IPS DF 19.7 (cell line): Measurements from ENCODE around the gene EXOC6.

Source experiments
- DNase-seq: peaks from one replicate; pipeline ENCODE4 v3.0.0-alpha.2; 2013; ENCODE audit warnings: low read depth, low spot score

EXOC6 gene, protein sequence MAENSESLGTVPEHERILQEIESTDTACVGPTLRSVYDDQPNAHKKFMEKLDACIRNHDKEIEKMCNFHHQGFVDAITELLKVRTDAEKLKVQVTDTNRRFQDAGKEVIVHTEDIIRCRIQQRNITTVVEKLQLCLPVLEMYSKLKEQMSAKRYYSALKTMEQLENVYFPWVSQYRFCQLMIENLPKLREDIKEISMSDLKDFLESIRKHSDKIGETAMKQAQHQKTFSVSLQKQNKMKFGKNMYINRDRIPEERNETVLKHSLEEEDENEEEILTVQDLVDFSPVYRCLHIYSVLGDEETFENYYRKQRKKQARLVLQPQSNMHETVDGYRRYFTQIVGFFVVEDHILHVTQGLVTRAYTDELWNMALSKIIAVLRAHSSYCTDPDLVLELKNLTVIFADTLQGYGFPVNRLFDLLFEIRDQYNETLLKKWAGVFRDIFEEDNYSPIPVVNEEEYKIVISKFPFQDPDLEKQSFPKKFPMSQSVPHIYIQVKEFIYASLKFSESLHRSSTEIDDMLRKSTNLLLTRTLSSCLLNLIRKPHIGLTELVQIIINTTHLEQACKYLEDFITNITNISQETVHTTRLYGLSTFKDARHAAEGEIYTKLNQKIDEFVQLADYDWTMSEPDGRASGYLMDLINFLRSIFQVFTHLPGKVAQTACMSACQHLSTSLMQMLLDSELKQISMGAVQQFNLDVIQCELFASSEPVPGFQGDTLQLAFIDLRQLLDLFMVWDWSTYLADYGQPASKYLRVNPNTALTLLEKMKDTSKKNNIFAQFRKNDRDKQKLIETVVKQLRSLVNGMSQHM

DNA sequence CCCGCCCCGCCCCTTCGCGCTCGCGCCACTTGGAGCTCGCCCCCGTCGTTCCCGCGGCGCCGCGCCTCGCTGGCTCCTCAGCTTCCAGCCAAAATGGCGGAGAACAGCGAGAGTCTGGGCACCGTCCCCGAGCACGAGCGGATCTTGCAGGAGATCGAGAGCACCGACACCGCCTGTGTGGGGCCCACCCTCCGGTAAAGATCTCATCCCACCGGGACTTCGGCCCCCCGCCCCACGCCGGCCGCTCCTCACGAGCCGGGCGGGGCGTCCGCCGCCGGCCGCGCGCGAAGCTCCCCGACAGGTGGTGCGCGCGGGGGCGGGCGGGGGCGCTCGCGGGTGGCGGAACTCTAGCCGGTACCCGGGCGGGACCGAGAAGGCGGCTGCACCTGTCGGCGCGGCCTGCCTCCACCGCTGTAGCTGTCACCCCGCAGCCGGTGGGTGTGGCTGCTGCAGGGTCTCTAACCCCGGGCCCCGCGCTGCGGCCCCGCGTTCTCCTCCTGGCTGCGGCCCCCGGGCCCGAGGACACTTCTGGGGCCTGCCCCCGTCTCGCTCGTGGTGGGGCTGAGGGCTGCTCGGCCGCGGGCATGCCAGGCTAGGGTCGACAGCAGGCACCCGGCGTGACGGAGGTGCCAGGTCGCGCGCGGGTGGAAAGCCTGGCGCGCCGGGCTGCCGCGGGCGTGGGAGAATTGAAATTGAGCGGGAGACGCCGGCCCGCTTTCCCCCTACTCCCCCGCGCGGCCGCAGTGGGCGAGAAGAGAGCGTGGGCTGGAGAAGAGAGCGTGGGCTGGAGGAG, at the start of gene EXOC6:
Gene EXOC6 (plus strand): TSS at position 80 of the 793 bp plus-strand sequence. CDS start 14 bp downstream, at position 94.
- DNase-seq, result no peak

DNA sequence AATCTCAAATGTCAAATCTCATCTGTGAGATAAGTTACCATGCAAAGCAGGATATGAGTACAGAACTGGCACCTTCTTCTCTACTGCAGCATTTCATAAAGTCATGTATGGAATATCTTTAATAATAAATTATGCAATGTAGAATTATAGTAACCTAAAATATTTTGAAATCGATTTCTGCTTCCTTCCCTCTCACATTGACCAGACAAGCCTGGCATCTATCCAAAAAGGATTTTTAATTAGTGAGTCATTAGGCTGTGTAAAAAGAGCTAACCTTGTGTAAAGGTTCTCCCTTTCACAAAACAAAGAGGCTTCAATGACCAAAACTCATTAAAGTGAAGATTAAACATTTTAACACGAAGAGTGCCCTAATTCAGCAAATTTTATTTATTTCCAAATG, 48.8 kb upstream of the EXOC6 start:
- no peak for DNase-seq

DNA sequence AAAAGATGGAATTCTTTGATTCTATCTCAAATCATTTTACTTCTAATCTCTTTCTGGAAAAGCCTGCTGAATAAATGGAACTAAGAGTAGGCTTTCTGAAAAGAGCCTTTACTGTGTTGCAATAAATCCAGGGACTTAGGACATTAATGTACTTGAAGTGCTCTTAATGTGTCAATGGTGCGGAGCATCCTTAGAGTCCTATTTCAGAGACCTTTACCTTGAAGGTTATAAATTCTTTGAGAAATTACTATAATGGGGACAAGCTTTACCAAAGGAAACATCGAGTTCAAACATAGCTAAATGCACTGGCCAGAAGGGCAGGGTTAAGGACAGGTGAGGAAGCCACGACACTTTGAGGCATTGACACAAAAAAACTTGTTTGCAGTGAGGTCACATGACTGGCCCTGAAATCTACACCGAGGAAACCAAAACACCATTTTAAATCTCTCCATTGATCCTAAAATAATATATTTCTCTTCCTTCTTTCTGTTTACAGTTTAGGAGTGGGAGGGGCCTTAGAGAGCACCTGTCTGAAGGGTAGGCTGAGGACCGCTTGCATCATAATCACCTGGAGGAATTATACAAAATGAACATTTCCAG, 48.1 kb upstream of the EXOC6 start:
- DNase-seq, result no peak

DNA sequence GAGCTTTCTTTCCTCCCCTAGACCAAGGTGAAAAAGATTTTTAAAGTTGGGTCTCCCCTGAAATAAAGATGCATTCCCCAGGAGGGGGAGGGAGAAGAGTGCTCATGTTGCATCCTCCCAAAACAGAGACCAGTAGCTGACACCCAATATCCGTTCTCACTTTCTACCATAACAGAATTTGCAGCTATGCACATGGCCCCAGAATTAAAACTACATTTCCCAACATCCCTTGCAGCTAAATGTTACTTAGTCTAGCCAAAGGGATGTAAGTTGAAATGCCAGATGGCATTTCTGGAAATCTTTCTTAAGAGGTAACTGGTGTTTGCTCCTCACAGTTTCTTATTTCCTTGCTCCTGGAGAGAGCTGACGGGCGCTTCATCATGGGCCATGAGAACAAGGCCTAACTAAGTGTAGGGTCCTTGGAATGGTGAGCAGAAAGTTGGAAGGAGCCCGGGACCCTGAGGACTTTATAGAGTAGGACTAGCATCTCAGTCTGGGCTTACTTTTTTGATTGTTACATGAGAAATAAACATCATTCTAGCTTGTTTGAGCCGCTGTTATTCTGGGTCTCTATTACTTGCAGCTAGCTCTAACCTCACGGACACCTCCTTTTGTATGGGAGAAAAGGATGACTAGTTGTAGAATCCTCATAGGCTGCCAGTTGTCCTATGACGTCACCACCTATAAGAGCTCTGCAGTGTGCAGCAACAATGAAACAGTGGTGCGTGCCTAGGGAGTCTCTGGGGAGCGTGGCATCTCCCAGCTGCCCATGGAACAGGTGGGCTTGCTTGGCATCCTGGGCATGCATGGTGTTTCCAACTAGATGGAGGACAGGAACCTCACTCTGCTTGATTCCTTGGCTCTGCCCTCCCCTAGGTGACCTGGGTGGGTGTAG, 46.1 kb upstream of the EXOC6 start:
- no peak for DNase-seq

DNA sequence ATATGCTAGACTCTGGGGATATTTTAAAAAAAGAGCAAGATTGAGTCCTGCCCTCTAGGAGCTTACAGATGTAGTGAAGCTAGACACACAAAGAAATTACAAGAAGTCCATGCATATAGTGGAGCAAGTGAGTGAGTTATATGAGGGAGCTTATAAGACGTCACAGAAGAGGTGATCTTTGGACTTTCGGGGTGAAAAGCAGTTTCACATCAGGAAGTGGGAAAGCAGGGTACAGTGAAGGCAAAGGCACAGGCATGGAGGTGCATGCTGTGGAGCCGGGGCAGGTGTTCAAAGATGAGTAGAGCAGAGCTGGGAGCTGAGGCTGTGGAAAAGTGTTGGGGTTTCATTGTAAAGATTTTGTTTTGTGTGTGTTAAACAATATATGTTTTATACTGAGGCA, 38.5 kb upstream of the EXOC6 start:
- no peak for DNase-seq

DNA sequence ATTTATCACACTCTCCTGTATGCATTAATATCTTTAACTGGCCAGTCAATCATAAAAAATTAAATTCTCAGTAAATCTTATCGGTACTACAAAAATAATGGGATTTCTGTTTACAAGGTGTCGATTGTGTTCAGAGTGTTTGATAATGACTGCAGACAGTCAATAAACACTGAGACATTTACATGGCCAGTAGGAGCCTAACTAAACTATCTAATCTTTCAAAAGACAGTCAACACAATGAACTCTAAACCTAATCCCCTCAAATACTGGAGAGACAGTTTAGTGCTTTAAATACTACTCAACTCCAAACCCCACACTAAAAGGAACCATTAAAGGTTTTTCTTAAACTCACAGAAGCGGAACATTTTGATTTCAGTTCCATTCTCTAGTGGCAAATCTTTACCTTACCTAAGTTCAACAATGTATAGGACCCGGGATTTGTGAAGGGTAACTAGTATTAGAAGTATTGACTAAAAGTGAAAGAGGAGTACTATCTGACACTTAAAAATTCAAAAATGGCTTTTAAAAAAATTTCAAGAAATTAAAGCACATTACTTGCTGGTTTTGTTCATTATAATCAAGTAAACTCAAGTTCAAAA, 37.3 kb upstream of the EXOC6 start:
- no peak for DNase-seq

DNA sequence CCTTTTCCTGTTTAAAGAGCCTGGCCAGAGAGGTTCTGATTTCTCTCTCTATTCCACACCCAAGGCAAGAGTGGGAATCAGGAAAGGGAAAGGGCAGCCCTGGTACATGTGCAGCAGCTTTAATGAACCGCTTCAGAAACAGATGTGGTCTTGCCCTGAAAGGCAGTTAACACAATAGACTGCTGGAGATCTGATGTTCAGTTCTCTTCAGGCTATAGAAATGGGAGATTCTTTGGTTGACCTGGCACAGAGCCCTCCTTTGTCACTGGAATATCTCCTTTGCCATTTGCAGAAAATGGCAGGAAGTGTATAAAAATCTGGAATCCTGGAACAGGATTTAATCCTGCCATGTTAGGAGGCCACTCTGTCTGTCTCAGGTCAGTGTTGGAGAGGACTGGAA, 36.3 kb upstream of the EXOC6 start:
- no peak for DNase-seq

DNA sequence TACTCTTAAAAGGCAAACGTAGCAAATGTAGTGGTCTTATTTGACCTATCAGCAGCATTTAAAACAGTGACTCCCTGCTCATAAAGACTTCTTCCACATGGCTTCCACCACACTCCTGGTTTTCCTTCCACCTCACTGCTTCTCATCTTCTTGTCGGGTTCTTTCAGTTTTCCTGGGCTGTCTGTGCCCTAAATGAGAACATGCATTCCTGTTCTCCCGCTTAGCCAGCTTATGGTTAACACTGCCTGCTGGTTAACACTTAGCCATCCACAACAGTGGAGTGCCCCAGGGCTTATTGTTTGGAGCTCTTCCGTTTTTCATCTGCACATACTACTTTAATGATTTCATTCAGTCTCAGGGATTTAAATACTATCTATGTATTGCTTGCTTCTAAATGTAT, 34.3 kb upstream of the EXOC6 start:
- no peak for DNase-seq

DNA sequence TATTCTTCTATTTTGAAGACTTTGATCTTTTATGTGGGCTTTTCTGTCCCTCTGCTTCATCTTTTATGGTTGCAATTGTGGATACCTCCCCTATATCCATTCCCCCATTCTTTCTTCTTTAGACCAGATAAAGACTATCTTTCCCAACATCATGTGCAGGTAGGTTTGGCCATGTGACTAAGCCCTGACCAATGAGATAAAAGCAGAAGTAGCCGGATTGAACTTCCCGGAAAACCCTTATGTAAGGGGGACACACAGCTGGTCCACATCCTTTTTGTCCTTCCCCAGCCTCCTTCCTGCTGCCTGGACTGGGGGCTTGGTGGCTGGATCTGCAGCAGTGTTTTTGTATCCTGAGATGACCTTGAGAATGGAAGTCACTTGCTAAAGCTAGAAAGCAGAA, 33.5 kb upstream of the EXOC6 start:
- DNase-seq, result no peak

DNA sequence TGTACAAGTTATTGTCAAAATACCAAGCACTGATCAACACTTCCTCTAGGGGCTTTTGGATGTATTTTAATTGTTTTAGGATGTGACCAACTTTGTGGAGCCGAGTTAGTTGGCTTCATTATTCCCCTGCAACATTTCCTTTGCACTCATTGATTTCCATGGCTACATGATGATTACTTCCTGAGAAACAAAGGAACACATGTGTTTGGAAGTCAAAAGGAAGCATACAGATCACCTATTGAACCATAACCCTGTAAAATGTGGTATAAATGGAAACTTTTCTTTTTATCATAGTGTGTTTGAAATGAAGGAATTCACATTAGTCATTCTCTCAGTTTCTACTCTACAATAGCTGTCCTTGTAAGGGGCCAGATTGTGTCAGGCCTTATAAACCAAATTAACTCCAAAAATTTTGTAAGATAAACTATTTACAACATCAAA, 32.2 kb upstream of the EXOC6 start:
- DNase-seq, result no peak

DNA sequence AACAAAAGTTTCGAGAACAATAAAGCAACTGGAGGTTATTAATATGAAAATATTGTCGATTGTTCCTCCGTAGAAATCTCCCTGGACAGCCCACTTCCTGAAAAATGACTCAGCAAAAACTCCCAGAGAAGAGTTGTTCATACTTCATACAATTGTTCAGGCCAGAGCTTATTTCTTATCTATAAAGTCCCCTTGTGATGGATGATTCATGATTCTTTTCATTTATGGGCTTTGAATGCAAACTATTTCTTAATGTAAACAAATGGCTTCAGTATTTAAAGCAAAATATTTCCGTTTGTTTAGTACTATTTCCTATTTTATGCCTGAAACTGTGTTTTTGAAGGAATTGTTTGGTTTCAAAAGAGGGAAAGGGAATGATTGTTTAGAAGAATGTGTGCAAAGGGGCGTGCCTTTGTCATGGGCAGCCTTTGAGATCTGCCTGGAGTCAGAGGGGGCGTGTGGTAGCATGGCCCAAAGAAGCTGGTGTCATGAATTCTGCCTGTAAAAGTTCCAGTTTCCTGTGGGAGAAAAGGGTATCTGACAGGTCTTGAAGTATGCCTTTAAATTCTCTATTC, 26.2 kb upstream of the EXOC6 start:
- DNase-seq, result no peak

DNA sequence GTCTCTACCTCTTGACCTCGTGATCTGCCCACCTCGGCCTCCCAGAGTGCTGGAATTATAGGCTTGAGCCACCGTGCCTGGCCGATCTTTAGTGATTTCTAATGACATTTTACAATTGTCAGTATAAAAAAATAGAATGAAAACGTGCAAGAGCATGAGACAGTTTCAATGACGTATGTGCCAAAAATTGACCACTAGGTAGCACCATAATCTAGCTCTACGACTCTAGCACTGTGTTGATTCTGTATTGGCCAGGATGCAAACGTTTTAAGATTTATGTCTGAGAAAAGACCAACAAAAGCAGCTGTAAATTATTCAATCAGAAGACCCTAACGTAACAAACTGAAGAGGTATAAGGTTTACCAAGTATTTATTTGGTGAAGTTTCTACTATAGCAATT, 25.4 kb upstream of the EXOC6 start:
- DNase-seq, result no peak

DNA sequence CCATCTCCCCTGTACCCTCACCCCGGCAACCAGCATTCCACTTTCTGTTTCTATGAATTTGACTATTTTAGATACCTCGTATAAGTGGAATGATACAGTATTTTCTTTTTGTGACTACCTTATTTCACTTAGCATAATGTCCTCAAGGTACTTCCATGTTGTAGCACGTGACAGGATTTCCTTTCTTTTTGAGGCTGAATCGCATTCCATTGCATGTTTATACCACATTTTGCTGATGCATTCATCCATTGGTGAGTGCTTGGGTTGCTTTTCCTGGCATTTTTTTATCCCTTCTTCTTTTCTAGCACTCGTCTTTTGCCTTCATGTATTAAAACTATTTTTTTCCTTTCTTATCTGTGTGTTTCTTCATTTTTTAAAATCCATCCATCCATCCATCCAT, 22.3 kb upstream of the EXOC6 start:
- no peak for DNase-seq

DNA sequence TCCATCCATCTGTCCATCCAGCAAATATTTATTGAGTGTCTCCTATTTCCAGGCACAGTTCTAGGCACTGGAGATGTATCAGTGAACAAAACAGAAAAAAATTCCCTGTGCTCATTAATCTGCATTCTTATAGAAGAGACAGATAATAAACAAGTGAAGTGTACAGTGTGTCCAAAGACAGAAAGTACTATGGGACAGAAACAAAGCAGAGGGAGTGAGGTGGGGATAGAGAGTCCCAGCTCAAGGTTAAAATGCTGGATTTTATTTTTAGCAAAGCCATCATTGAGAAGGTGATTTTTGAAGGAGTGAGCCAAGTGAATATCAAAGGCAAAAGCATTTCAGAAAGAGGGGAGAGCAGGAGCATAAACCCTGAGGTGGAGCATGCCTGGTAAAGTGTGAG, 21.8 kb upstream of the EXOC6 start:
- DNase-seq, result no peak

DNA sequence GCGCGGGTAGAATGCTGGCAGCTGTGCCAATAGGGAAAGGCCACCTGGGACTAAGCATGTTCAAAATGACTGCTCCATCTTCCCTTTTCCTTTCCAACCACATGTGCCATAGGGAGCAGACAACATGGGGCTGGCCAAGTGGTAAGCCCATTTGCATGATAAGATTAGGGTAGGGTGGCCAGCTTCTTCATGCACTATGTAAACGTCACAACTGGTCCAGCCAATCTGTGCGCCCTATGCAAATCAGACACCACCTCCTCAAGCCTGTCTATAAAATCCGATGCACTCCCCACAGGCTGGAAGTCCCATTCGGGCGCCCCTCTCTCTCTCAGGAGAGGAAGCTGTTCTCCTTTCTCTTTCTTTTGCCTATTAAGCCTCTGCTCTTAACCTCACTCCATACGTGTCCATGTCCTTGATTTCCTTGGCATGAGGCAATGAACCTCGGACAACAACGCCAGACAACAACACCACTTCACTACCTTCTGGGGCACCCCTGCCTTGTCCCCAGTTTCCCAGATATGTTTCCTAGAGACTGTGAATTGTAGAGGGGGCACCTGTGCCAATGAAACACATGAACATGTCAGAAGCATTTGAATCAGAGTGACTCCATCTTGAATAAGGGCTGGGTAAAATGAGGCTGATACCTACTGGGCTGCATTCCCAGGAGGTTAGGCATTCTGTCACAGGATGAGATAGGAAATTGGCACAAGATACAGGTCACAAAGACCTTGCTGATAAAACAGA, 19.1 kb upstream of the EXOC6 start:
- no peak for DNase-seq

DNA sequence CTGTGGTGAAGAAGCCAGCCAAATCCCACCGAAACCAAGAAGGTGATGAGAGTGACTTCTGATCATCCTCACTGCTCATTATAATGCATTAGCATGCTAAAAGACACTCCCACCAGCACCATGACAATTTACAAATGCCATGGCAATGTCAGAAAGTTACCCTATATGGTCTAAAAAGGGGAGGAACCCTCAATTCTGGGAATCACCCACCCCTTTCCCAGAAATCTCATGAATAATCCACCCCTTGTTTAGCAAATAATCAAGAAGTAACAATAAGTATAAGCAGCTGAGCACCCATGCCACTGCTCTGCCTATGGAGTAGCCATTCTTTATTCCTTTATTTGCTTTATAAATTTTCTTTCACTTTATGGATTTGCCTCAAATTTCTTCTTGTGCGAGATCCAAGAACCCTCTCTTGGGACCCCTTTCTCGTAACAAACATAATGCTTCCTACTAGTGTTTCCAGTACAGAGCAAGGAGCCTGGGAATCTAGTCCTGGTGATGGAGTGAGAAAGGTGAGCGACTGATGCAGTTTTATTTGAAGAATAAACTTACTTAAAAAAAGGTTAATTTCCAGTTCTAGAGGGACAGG, 18.4 kb upstream of the EXOC6 start:
- DNase-seq, result no peak

DNA sequence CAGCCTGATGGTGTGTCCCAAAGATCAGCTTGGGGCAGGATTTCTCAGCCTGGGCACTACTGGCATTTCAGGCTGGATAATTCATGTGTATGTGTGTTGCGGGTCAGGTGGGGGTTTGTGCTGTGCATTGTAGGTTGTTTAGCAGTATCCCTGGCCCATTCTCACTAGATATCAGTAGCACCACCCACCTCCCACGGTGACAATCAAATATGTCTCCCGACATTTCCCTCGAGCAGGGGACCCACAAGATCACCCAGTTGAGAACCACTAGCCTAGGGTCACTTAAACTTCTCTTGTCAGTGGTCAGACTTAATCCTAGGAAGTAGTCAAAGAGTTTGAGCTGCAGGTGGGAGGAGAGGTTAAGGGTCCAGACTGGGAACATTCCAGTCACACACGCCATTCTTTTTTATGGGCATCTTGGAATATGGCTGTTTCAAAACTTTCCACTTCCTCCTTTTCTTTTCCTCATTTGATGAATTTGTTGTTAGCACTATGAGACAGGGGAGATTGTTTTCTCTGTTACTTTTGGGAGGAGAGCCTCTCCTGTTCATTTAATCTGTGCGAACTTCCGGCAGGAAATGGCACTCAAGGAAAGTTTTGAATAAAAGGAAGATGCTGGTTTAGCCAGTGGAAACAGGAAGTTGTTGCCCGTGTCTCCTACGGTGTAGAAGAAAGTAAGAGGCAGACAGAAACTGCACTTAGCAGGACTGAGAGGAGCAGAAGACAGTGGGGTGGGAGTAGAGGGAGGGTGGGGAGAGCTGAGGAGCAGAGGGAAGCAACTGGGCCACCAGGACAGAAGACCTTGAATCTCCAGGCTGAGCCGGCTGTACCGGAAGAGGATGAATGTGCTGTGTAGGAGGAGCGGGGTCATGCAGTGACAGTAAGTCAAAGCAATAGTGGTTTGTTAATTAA, 17.6 kb upstream of the EXOC6 start:
- no peak for DNase-seq

DNA sequence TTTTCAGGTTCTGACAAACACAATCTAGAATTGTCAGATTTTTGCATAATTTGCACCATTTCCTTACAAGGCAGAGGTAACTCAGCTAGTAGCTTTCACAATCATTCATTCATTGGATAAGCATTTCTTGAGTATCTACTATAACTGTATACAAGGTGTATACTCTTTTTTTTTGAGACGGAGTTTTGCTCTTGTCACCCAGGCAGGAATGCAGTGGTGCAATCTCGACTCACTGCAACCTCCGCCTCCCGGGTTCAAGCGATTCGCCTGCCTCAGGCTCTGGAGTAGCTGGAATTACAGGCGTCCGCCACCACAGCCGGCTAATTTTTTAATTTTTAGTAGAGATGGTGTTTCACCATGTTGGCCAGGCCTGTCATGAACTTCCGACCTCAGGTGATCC, 16.2 kb upstream of the EXOC6 start:
- DNase-seq, result no peak
